Activated T-helper 1 cell treated with anti-CD3 and anti-CD28 coated beads, Interleukin-12 subunit alpha, Interleukin-12 subunit beta, Interleukin-2, Interleukin-4 antibody, amounts not matched to agents 30 ng/mL and 10 ng/mL and 1 ng/mL, durations not matched to agents 14 hours and 24 hours and 36 hours (primary cell): ENCODE measurements around the gene MTM1. TPM values are rescaled to one million over a fixed set of nuclear protein-coding genes. Genes with fewer than 3 reads are reported as not detected.

Experiments used
- DNase-seq: peaks from one replicate; pipeline ENCODE4 v3.0.0; 2021; ENCODE audit warnings: low spot score
- H3K27ac Mint-ChIP-seq: one replicate; pipeline ENCODE4 v1.8.0; 2021; ENCODE audit warnings: mild to moderate bottlenecking, mixed read lengths
- H3K27me3 Mint-ChIP-seq: one replicate; pipeline ENCODE4 v1.8.0; 2022; ENCODE audit warnings: mild to moderate bottlenecking, moderate library complexity, mixed read lengths; ENCODE audit not compliant: insufficient read depth
- H3K36me3 Mint-ChIP-seq: one replicate; pipeline ENCODE4 v1.8.0; 2021; ENCODE audit warnings: low read depth, mixed read lengths
- H3K4me1 Mint-ChIP-seq: one replicate; pipeline ENCODE4 v1.8.0; 2021; ENCODE audit warnings: low read depth, mixed read lengths
- H3K4me3 Mint-ChIP-seq: one replicate; pipeline ENCODE4 v1.8.0; 2021; ENCODE audit warnings: mild to moderate bottlenecking, moderate library complexity, mixed read lengths
- H3K9me3 Mint-ChIP-seq: one replicate; pipeline ENCODE4 v1.8.0; 2021; ENCODE audit warnings: mixed read lengths
- intact Hi-C: fragments of 100-400 bp; cut with micrococcal nuclease; formaldehyde crosslinking; loops from one replicate; pipeline ENCODE4 v1.15.1; 2024
- total RNA-seq: library from RNA; stranded (reverse); gene quantifications from 2 replicates; pipeline ENCODE4 v1.2.3, GENCODE V29; 2022

MTM1 gene
- total RNA-seq, 1 donor from 2014 or later: 24.1 TPM

- Mint-ChIP-seq H3K27ac (no peak overlapping the region), H3K4me1 (peaks cover 29% of the 10 kb centered on the region), H3K36me3 (no peaks in the 10 kb centered on the region), H3K27me3 (peaks cover 2% of the 10 kb centered on the region), H3K9me3 (no peaks in the 10 kb centered on the region), H3K4me3 (no peak overlapping the region)
- intact Hi-C loops: no loop called here
- no peak for DNase-seq
Measured at GRCh38 chrX:150566734-150567182, 1.7 kb upstream of the MTM1 start.

GRCh38 chrX:150567645-150568319, 639 bp upstream of the MTM1 start:
- no peak for DNase-seq
- intact Hi-C loops: loop anchor here (1.0 to 2.0 kb wide), 3 partner anchors 21 to 331 kb away; partner anchors contain the start of gene CD99L2
- H3K36me3 Mint-ChIP-seq: no peaks in the 10 kb centered on the region
- peaks cover 39% of the 10 kb centered on the region for H3K4me1 Mint-ChIP-seq
- peak overlapping the region; percentile 71 for H3K4me3 Mint-ChIP-seq
- H3K9me3 Mint-ChIP-seq: no peaks in the 10 kb centered on the region
- H3K27ac Mint-ChIP-seq: peak overlapping the region; percentile 44
- peaks cover 2% of the 10 kb centered on the region for H3K27me3 Mint-ChIP-seq

- H3K9me3 Mint-ChIP-seq: no peaks in the 10 kb centered on the region
- intact Hi-C loops: loop anchor here (2.0 kb wide), 2 partner anchors 22 to 68 kb away; no protein-coding TSS in a partner anchor
- H3K36me3 Mint-ChIP-seq: no peaks in the 10 kb centered on the region
- H3K4me1 Mint-ChIP-seq: peaks cover 53% of the 10 kb centered on the region
- no peak for DNase-seq
- H3K4me3 Mint-ChIP-seq: peak overlapping the region; percentile 88
- H3K27me3 Mint-ChIP-seq: peaks cover 2% of the 10 kb centered on the region
- peak overlapping the region; percentile 89 for H3K27ac Mint-ChIP-seq
Measured at GRCh38 chrX:150569155-150569477, 695 bp downstream of the MTM1 start.

- peak overlapping the region; percentile 89 for H3K27ac Mint-ChIP-seq
- no peaks in the 10 kb centered on the region for H3K36me3 Mint-ChIP-seq
- no peak for DNase-seq
- H3K4me1 Mint-ChIP-seq: peaks cover 67% of the 10 kb centered on the region
- no peaks in the 10 kb centered on the region for H3K9me3 Mint-ChIP-seq
- H3K27me3 Mint-ChIP-seq: peaks cover 2% of the 10 kb centered on the region
- intact Hi-C loops: loop anchor here (10.0 kb wide), 3 partner anchors 126 to 1066 kb away; partner anchors contain the start of gene IDS
- H3K4me3 Mint-ChIP-seq: peak overlapping the region; percentile 88
Measured at GRCh38 chrX:150570512-150570911, 2.1 kb downstream of the MTM1 start.

GRCh38 chrX:150572206-150572605, 3.8 kb downstream of the MTM1 start:
- Mint-ChIP-seq H3K27ac (peak overlapping the region; percentile 79), H3K4me3 (peak overlapping the region; percentile 82), H3K9me3 (no peaks in the 10 kb centered on the region), H3K36me3 (peaks cover 2% of the 10 kb centered on the region), H3K27me3 (peaks cover 2% of the 10 kb centered on the region), H3K4me1 (peaks cover 84% of the 10 kb centered on the region)
- no peak for DNase-seq
- intact Hi-C loops: loop anchor here (10.0 kb wide), 3 partner anchors 127 to 1067 kb away; partner anchors contain the start of gene IDS

- Mint-ChIP-seq H3K27me3 (peaks cover 1% of the 10 kb centered on the region), H3K4me1 (peaks cover 87% of the 10 kb centered on the region), H3K4me3 (peak overlapping the region; percentile 82), H3K27ac (peak overlapping the region; percentile 79), H3K36me3 (peaks cover 2% of the 10 kb centered on the region), H3K9me3 (no peaks in the 10 kb centered on the region)
- DNase-seq: no peak
- intact Hi-C loops: loop anchor here (10.0 kb wide), 3 partner anchors 128 to 1068 kb away; partner anchors contain the start of gene IDS
Measured at GRCh38 chrX:150573106-150573505, 4.7 kb downstream of the MTM1 start.

- DNase-seq: peak; percentile 4
- peaks cover 88% of the 10 kb centered on the region for H3K4me1 Mint-ChIP-seq
- peaks cover 2% of the 10 kb centered on the region for H3K36me3 Mint-ChIP-seq
Measured at GRCh38 chrX:150573702-150574101, 5.3 kb downstream of the MTM1 start.

GRCh38 chrX:150574559-150575418, 6.4 kb downstream of the MTM1 start:
- H3K36me3 Mint-ChIP-seq: peaks cover 2% of the 10 kb centered on the region
- peak overlapping the region; percentile 93 for H3K27ac Mint-ChIP-seq
- no peaks in the 10 kb centered on the region for H3K9me3 Mint-ChIP-seq
- DNase-seq: peak; percentile 6
- H3K27me3 Mint-ChIP-seq: no peaks in the 10 kb centered on the region
- peaks cover 83% of the 10 kb centered on the region for H3K4me1 Mint-ChIP-seq
- intact Hi-C loops: loop anchor here (1.0 to 10.0 kb wide), 9 partner anchors 61 to 1070 kb away; partner anchors contain the start of genes HMGB3 and IDS
- H3K4me3 Mint-ChIP-seq: peak overlapping the region; percentile 76

More at GRCh38 chrX:150573702-150574101, 5.3 kb downstream of the MTM1 start:
- Mint-ChIP-seq H3K27ac (peak overlapping the region; percentile 79), H3K9me3 (no peaks in the 10 kb centered on the region), H3K4me3 (peak overlapping the region; percentile 82), H3K27me3 (no peaks in the 10 kb centered on the region)
- intact Hi-C loops: loop anchor here (2.0 to 10.0 kb wide), 5 partner anchors 121 to 1069 kb away; partner anchors contain the start of gene IDS

- DNase-seq: peak; percentile 16
- Mint-ChIP-seq H3K9me3 (no peaks in the 10 kb centered on the region), H3K4me1 (peaks cover 80% of the 10 kb centered on the region), H3K36me3 (peaks cover 7% of the 10 kb centered on the region), H3K27me3 (no peaks in the 10 kb centered on the region), H3K4me3 (peak overlapping the region; percentile 76), H3K27ac (peak overlapping the region; percentile 93)
- intact Hi-C loops: loop anchor here (1.0 to 10.0 kb wide), 9 partner anchors 60 to 1071 kb away; partner anchors contain the start of genes HMGB3 and IDS
Measured at GRCh38 chrX:150575419-150575814, 7.0 kb downstream of the MTM1 start.

GRCh38 chrX:150577174-150577573, 8.8 kb downstream of the MTM1 start:
- DNase-seq: no peak
- Mint-ChIP-seq H3K36me3 (peaks cover 10% of the 10 kb centered on the region), H3K9me3 (no peaks in the 10 kb centered on the region), H3K4me1 (peaks cover 67% of the 10 kb centered on the region), H3K4me3 (peak overlapping the region; percentile 45), H3K27ac (peak overlapping the region; percentile 93), H3K27me3 (no peaks in the 10 kb centered on the region)
- intact Hi-C loops: loop anchor here (5.0 to 10.0 kb wide), 4 partner anchors 132 to 1072 kb away; partner anchors contain the start of genes HMGB3 and IDS

- Mint-ChIP-seq H3K36me3 (peaks cover 14% of the 10 kb centered on the region), H3K4me3 (no peak overlapping the region), H3K9me3 (no peaks in the 10 kb centered on the region), H3K4me1 (peaks cover 46% of the 10 kb centered on the region), H3K27me3 (no peaks in the 10 kb centered on the region), H3K27ac (no peak overlapping the region)
- DNase-seq: no peak
- intact Hi-C loops: no loop called here
Measured at GRCh38 chrX:150581093-150581775, 12.8 kb downstream of the MTM1 start.

- H3K9me3 Mint-ChIP-seq: no peaks in the 10 kb centered on the region
- DNase-seq: no peak
- no peak overlapping the region for H3K27ac Mint-ChIP-seq
- H3K27me3 Mint-ChIP-seq: no peaks in the 10 kb centered on the region
- peaks cover 13% of the 10 kb centered on the region for H3K36me3 Mint-ChIP-seq
- H3K4me3 Mint-ChIP-seq: no peak overlapping the region
- peaks cover 37% of the 10 kb centered on the region for H3K4me1 Mint-ChIP-seq
- intact Hi-C loops: no loop called here
Measured at GRCh38 chrX:150582338-150582948, 14.0 kb downstream of the MTM1 start.
